ENCODE measurements around the gene MAP4.

MAP4 gene

GRCh38 chr3:47961815-47962606, 54.2 kb downstream of the MAP4 start:
- DNase-seq (ENCODE audit: low read depth), result no peak

GRCh38 chr3:47961036-47961435, 55.2 kb downstream of the MAP4 start:
- no peak for DNase-seq (ENCODE audit: low read depth)

GRCh38 chr3:47956521-47956920, 59.7 kb downstream of the MAP4 start:
- DNase-seq (ENCODE audit: low read depth), result no peak

GRCh38 chr3:47954567-47954966, 61.6 kb downstream of the MAP4 start:
- no peak for DNase-seq (ENCODE audit: low read depth)

GRCh38 chr3:47950453-47951169, 65.6 kb downstream of the MAP4 start:
- no peak for DNase-seq (ENCODE audit: low read depth)

- DNase-seq (ENCODE audit: low read depth), result no peak
Measured at GRCh38 chr3:47949979-47950378, 66.2 kb downstream of the MAP4 start.

GRCh38 chr3:47940232-47940631, 76.0 kb downstream of the MAP4 start:
- no peak for DNase-seq (ENCODE audit: low read depth)

GRCh38 chr3:47932421-47932820, 83.8 kb downstream of the MAP4 start:
- DNase-seq (ENCODE audit: low read depth), result no peak

GRCh38 chr3:47930979-47931378, 85.2 kb downstream of the MAP4 start:
- DNase-seq (ENCODE audit: low read depth), result no peak

GRCh38 chr3:47916696-47917095, 99.5 kb downstream of the MAP4 start:
- DNase-seq (ENCODE audit: low read depth), result no peak

- no peak for DNase-seq (ENCODE audit: low read depth)
Measured at GRCh38 chr3:47916201-47916600, 100.0 kb downstream of the MAP4 start.

- DNase-seq (ENCODE audit: low read depth), result no peak
Measured at GRCh38 chr3:47912006-47912504, 104.2 kb downstream of the MAP4 start.

GRCh38 chr3:47910777-47911440, 105.3 kb downstream of the MAP4 start:
- DNase-seq (ENCODE audit: low read depth), result no peak

GRCh38 chr3:47910233-47910632, 106.0 kb downstream of the MAP4 start:
- DNase-seq (ENCODE audit: low read depth), result no peak

- no peak for DNase-seq (ENCODE audit: low read depth)
Measured at GRCh38 chr3:47909607-47910006, 106.6 kb downstream of the MAP4 start.

GRCh38 chr3:47908744-47909143, 107.5 kb downstream of the MAP4 start:
- DNase-seq (ENCODE audit: low read depth), result no peak

GRCh38 chr3:47907784-47908183, 108.4 kb downstream of the MAP4 start:
- DNase-seq (ENCODE audit: low read depth), result no peak

GRCh38 chr3:47902746-47903145, 113.5 kb downstream of the MAP4 start:
- DNase-seq (ENCODE audit: low read depth), result no peak

GRCh38 chr3:47901280-47901833, 114.9 kb downstream of the MAP4 start:
- DNase-seq (ENCODE audit: low read depth), result no peak

GRCh38 chr3:47899495-47900108, 116.6 kb downstream of the MAP4 start:
- DNase-seq (ENCODE audit: low read depth), result no peak

GRCh38 chr3:47897954-47898353, 118.3 kb downstream of the MAP4 start:
- no peak for DNase-seq (ENCODE audit: low read depth)

GRCh38 chr3:47896736-47897135, 119.5 kb downstream of the MAP4 start:
- no peak for DNase-seq (ENCODE audit: low read depth)
